ENCODE data around the gene ZNF398.

Gene ZNF398

GRCh38 chr7:149229526-149229925 is 82.3 kb downstream of the ZNF398 start:
- DNase-seq: no peak

GRCh38 chr7:149232362-149232761 is 85.1 kb downstream of the ZNF398 start:
- no peak for DNase-seq

Data from NCI-H774 (cell line).